Right lobe of liver (tissue), 6 donors: ENCODE measurements around the gene TDRD3. TPM values are rescaled to one million over a fixed set of nuclear protein-coding genes. Genes with fewer than 3 reads are reported as not detected.

Experiments
- ATAC-seq, 4 donors: fragments of 200-7000 bp; cut with Tn5 transposase; one replicate each; pipeline ENCODE4 v1.9.1; 2020; ENCODE audit warnings: mild to moderate bottlenecking in 4 of 4, moderate library complexity in 4 of 4
- DNase-seq, 3 donors: peaks; one replicate each; pipeline ENCODE4 v3.0.0-alpha.2; 2020
- H3K27ac ChIP-seq, 3 donors: fragments of 200-600 bp; one replicate each; pipeline ENCODE4 v1.8.0; 2022
- H3K27me3 ChIP-seq, 2 donors: fragments of 200-600 bp; one replicate each; pipeline ENCODE4 v1.8.0; 2022
- H3K36me3 ChIP-seq, 4 donors: fragments of 200-600 bp; sonication (generic) in 1 of 4; one replicate each; pipeline versions ENCODE4 v1.5.1 to v1.8.0; 2017 to 2022; ENCODE audit warnings: control low read depth in 1 of 4
- H3K4me1 ChIP-seq, 4 donors: fragments of 200-600 bp; sonication (generic) in 1 of 4; one replicate each; pipeline versions ENCODE4 v1.5.1 to v1.8.0; 2017 to 2022; ENCODE audit warnings: control low read depth in 1 of 4
- H3K4me3 ChIP-seq, 3 donors: fragments of 200-600 bp; one replicate each; pipeline ENCODE4 v1.8.0; 2022
- H3K9me3 ChIP-seq, 4 donors: fragments of 200-600 bp; sonication (generic) in 1 of 4; one replicate each; pipeline versions ENCODE4 v1.5.1 to v1.8.0; 2017 to 2022; ENCODE audit warnings: control low read depth in 1 of 4
- CTCF ChIP-seq, 4 donors: fragments of 200-600 bp in 3 of 4; fragments of 450-650 bp in 1 of 4; IDR thresholded peaks; one replicate each; pipeline versions ENCODE4 v1.5.1 to v1.8.0; 2016 to 2022; ENCODE audit warnings: antibody characterized with exemption in 4 of 4, mild to moderate bottlenecking in 2 of 4
- POLR2A ChIP-seq: fragments of 450-650 bp; IDR thresholded peaks from one replicate; pipeline ENCODE4 v1.6.1; 2017; ENCODE audit warnings: antibody characterized with exemption, mild to moderate bottlenecking
- WGBS: methylation state at CpG from one replicate; pipeline ENCODE4 v1.1.6; 2018; ENCODE audit warnings: low coverage, low lambda C conversion rate; ENCODE audit not compliant: insufficient coverage; ENCODE audit errors: missing lambda C conversion rate; 5-methylcytosine and 5-hydroxymethylcytosine counted together
- intact Hi-C, 2 donors: fragments of 100-400 bp; cut with DNase I; formaldehyde crosslinking; loops; one replicate each; pipeline versions ENCODE4 v1.11.2 to v1.14.1; 2022
- total RNA-seq, 6 experiments: library from RNA; depleted of rRNA in 2 of 6; stranded (reverse); fragments of >200 nt in 2 of 6; fragmentation: NEBNext Ultra II Directional in 3 of 6; extraction: Animal tissue kit (Norgen Biotek cat#: 25700) in 3 of 6; gene quantifications; one replicate each; pipeline versions ENCODE4 v1.1.0 to v1.2.4, GENCODE V29; 2016 to 2023
- donor health status: DM: no; HTN: yes; CAD: no.
- donor health status: DM: no; HTN: no; CAD: no.
- donor health status: DM: no; HTN: no; CAD: no.
- donor health status: DM: no; HTN: yes; CAD: no.
- donor health status: DM: no; HTN: yes; CAD: no.

The TDRD3 gene
- total RNA-seq, 6 experiments from 2014 or later: 9.6 to 12.8 (median 11.4) TPM

DNA sequence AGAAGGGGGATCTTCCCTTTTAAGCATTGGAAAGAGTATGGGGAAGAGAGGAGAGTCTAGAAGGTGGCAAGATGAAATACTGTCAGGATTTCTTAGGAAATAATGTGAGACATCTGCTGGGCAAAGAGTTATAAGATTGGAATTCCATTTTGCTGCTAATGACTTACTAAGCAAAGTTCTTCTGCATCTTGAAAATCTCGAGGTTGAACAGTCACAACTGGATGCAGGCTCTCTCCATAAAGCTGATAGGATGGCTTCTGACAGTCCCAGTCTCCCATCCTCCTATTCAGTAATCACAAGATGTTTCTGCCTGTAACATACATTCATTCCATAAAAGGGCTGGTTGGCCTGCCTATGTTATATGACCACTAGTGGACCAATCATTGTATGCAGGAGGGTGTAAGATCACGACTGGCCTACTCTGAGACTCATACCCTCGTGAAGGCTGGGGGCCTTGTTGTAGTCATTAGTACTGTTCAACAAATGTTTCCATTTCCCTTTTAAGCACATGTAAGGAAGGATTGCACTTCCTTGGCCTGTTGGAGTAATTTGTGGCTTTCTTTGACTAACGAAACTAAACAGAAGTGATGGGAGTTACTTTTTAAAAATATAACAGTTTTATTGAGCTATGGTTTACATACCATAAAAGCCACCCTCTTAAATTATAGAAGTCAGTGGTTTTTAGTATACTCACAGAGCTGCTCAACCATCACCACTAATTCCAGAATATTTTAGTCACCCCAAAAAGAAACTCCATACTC lies 45.0 kb upstream of the TDRD3 start:
- ATAC-seq (no peak), DNase-seq (no peak)
- Histone ChIP-seq H3K27me3 (no peaks in the 10 kb centered on the region), H3K27ac (no peak overlapping the region), H3K36me3 (no peaks in the 10 kb centered on the region), H3K4me3 (no peak overlapping the region), H3K9me3 (no peaks in the 10 kb centered on the region), H3K4me1 (no peaks in the 10 kb centered on the region)
- TF ChIP-seq POLR2A: no peak
- no peak for TF ChIP-seq CTCF (IDR thresholded peaks at IDR 0.05)
- intact Hi-C loops: no loop called here
- WGBS: 27% methylated on average over 4 of the region's 4 CpGs

GRCh38 chr13:60352644-60353043 lies 44.4 kb upstream of the TDRD3 start:
- intact Hi-C loops: no loop called here
- TF ChIP-seq POLR2A: no peak
- TF ChIP-seq CTCF (IDR thresholded peaks at IDR 0.05): no peak

DNA sequence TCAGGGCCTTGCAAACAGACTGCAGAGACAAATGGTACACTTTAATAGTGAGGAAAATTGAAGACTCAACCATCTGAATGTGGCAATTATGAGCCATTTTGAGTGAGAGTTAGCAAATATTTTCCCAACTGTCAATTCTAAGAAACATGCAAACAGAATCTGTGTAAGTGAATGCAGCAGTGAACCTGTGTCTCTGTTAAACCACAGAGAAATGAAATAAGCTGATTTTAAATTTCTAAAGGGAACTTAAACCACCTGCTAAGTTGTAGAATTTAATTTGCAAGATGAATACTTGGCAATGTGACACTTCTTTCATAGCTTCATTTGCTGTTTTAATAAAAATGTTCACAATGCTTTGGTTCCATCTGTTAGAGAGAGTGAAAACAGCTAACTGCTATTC lies 42.0 kb upstream of the TDRD3 start:
- Histone ChIP-seq H3K9me3 (no peaks in the 10 kb centered on the region), H3K27me3 (no peaks in the 10 kb centered on the region), H3K4me3 (no peak overlapping the region), H3K27ac (no peak overlapping the region), H3K36me3 (no peaks in the 10 kb centered on the region), H3K4me1 (no peaks in the 10 kb centered on the region)
- intact Hi-C loops: no loop called here
- no peak for ATAC-seq
- no peak for DNase-seq
- no peak for TF ChIP-seq POLR2A
- no peak for TF ChIP-seq CTCF (IDR thresholded peaks at IDR 0.05)

More at GRCh38 chr13:60352644-60353043, 44.4 kb upstream of the TDRD3 start:
- no peaks in the 10 kb centered on the region for H3K27me3 ChIP-seq
- no peaks in the 10 kb centered on the region for H3K9me3 ChIP-seq
- H3K36me3 ChIP-seq: no peaks in the 10 kb centered on the region
- H3K4me1 ChIP-seq: no peaks in the 10 kb centered on the region
- no peak overlapping the region for H3K4me3 ChIP-seq
- DNase-seq: no peak
- no peak overlapping the region for H3K27ac ChIP-seq
- ATAC-seq: no peak

- intact Hi-C loops: no loop called here
- no peaks in the 10 kb centered on the region for H3K9me3 ChIP-seq
Measured at GRCh38 chr13:60356970-60357369, 40.0 kb upstream of the TDRD3 start.

More at GRCh38 chr13:60356970-60357369, 40.0 kb upstream of the TDRD3 start:
- no peak overlapping the region for H3K4me3 ChIP-seq
- H3K27me3 ChIP-seq: no peaks in the 10 kb centered on the region
- no peaks in the 10 kb centered on the region for H3K36me3 ChIP-seq
- ATAC-seq: no peak
- H3K27ac ChIP-seq: no peak overlapping the region
- H3K4me1 ChIP-seq: no peaks in the 10 kb centered on the region
- TF ChIP-seq CTCF (IDR thresholded peaks at IDR 0.05): no peak
- no peak for TF ChIP-seq POLR2A
- DNase-seq: no peak
